ENCODE results near the gene MED1. TPM values are rescaled to one million over a fixed set of nuclear protein-coding genes. Genes with fewer than 3 reads are reported as not detected.
"Not testable (repeated sequence)": the region's sequence is repeated elsewhere in the genome, so short reads cannot be mapped to it uniquely, and the experiment has no call there.

The MED1 gene
- total RNA-seq, 2 donors from 2014 or later = 37.8 to 41.3 TPM

DNA sequence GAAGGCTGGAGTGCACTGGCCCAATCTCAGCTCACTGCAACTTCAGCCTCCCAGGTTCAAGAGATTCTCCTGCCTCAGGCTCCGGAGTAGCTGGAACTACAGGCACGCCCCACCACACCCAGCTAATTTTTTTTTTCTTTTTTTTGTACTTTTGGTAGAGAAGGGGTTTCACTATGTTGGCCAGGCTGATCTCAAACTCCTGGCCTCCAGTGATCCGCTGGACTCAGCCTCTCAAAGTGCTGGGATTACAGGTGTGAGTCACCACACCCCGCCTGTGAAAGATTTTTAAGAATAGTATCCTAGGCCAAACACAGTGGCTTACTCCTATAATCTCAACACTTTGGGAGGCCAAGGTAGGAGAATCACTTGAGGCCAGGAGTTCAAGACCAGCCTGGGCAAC is 83.3 kb downstream of the MED1 start:
- not testable (repeated sequence) for H3K27me3 Mint-ChIP-seq; DNase-seq; H3K36me3 Mint-ChIP-seq (ENCODE audit: low read depth); H3K27ac Mint-ChIP-seq; H3K4me3 Mint-ChIP-seq; ATAC-seq; H3K9me3 ChIP-seq (ENCODE audit: control insufficient read depth, low read length, poor library complexity, severe bottlenecking)
- H3K4me1 Mint-ChIP-seq = peaks cover 11% of the 10 kb centered on the region

DNA sequence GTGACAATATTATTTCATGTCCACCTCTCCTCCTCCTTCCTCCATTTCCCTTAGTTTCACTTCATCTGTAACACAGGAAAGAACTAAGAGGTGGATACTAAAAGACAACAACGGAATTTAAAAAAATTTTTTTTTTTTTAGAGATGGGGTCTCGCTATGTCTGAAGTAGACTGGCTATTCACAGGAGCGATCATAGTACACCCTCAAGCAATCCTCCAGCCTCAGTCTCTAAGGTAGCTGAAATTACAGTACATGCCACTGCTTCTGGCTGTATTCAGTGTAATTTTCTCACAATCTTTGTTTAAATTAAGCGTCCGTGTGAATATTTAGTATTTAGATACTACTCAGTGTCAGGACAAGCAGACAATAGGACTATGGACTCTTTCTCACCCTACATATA is 85.2 kb downstream of the MED1 start:
- Mint-ChIP-seq H3K4me1 (peaks cover 9% of the 10 kb centered on the region), H3K27ac (no peak overlapping the region), H3K4me3 (no peak overlapping the region), H3K27me3 (no peaks in the 10 kb centered on the region), H3K36me3 (ENCODE audit: low read depth) (no peaks in the 10 kb centered on the region)
- DNase-seq (no peak), ATAC-seq (no peak)
- H3K9me3 ChIP-seq (ENCODE audit: control insufficient read depth, low read length, poor library complexity, severe bottlenecking) = no peaks in the 10 kb centered on the region

DNA sequence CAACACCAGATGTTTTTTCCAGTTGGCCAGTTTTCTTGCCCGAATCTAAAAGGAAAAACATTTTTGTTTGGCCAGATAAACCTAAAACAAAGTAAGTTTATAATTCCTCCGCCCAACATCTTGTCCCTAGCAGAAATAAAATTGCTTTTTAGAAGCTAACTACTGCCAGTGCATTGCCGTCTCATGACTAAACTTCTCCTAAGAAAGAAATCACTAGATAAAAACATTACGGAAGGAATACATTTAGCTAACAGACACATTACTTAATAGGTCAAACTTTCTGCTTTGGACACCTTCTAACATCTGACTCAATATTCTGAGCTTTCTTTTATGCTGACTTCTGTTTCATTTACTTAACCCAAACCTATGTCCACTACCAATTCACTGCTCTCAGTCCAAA is 85.8 kb downstream of the MED1 start:
- Mint-ChIP-seq H3K4me3 (no peak overlapping the region), H3K27me3 (no peaks in the 10 kb centered on the region), H3K4me1 (peaks cover 10% of the 10 kb centered on the region), H3K36me3 (ENCODE audit: low read depth) (no peaks in the 10 kb centered on the region), H3K27ac (no peak overlapping the region)
- no peak for ATAC-seq
- no peaks in the 10 kb centered on the region for H3K9me3 ChIP-seq (ENCODE audit: control insufficient read depth, low read length, poor library complexity, severe bottlenecking)
- DNase-seq = no peak

DNA sequence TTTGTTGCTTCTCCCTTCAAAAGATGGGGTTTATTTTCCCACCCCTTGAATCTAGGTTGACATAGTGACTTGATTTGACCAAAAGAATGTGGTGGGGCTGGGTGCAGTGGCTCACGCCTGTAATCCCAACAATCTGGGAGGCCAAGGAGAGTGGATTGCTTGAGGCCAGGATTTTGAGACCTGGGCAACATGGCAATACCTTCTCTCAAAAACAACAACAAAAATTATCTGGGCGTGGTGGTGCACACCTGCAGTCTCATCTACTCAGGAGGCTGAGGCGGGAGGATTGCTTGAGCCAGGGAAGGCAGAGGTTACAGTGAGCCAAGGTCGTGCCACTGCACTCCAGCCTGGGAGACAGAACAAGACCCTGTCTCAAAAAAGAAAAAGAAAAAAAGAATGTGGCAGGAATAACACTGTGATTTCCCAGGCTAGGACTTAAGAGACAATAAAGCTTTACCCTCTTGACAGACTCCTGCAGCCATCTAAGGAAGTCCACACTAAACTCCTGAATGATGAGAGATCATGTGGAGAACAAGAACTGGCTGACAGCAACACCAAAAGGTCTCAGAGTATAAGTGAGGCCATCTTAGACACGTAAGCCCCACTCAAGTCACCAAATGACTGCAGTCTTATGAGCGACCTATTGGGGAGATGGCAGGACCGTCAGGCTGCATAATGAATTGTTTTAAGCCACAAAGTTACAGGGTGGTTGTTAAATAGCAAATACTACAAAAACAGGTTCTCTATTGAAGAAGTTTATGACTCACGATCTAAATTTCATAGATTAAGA is 86.6 kb downstream of the MED1 start:
- peaks cover 13% of the 10 kb centered on the region for H3K4me1 Mint-ChIP-seq

DNA sequence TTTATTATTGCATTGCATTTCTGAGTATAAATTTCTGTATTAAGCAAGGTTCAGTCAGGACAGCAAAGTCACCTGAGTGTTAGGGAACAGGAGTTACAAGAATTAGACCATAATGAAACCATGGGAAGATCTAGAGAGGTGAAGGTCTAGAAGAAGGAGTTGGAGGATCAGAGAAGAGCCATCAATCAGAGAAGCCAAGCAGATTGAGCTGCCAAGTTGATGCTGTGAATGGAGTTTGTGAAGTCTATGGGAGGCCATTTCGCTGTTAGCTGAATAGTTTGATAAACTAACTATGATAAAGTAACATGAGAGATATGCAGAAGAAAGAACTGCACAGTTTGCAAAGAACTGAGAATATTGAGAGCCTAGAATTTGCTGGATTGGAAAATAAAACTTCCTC is 90.0 kb downstream of the MED1 start:
- Mint-ChIP-seq H3K4me3 (no peak overlapping the region), H3K27ac (no peak overlapping the region), H3K27me3 (no peaks in the 10 kb centered on the region), H3K36me3 (ENCODE audit: low read depth) (peaks cover 3% of the 10 kb centered on the region), H3K4me1 (peaks cover 15% of the 10 kb centered on the region)
- DNase-seq (no peak), ATAC-seq (no peak)
- H3K9me3 ChIP-seq (ENCODE audit: control insufficient read depth, low read length, poor library complexity, severe bottlenecking) = no peaks in the 10 kb centered on the region

More for the DNA sequence above, 86.6 kb downstream of the MED1 start:
- DNase-seq (no peak), ATAC-seq (no peak)
- no peaks in the 10 kb centered on the region for H3K9me3 ChIP-seq (ENCODE audit: control insufficient read depth, low read length, poor library complexity, severe bottlenecking)
- no peaks in the 10 kb centered on the region for H3K27me3 Mint-ChIP-seq
- H3K27ac Mint-ChIP-seq = no peak overlapping the region
- H3K4me3 Mint-ChIP-seq = no peak overlapping the region
- no peaks in the 10 kb centered on the region for H3K36me3 Mint-ChIP-seq (ENCODE audit: low read depth)

DNA sequence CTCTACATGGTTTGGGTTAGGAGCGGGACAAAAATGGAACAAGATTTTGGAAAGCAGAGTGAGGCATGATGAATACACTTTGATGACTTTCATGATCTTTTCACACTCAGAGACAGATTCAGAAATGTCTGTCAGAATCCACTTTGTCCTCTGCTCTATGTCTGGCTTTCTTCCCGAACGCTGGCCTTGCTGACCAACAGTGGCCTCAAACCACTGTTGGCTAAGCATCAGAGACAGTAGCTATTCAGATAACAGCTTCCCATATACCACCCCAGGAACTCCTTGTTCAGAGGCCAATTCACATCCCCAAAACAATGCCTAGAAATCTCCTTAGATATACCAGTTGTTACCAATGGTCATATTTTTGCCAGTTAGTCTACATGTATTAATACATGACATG is 90.5 kb downstream of the MED1 start:
- ATAC-seq = no peak
- peaks cover 3% of the 10 kb centered on the region for H3K36me3 Mint-ChIP-seq (ENCODE audit: low read depth)
- H3K27ac Mint-ChIP-seq = no peak overlapping the region
- H3K4me1 Mint-ChIP-seq = peaks cover 14% of the 10 kb centered on the region
- DNase-seq = no peak
- no peak overlapping the region for H3K4me3 Mint-ChIP-seq
- H3K27me3 Mint-ChIP-seq = no peaks in the 10 kb centered on the region
- H3K9me3 ChIP-seq (ENCODE audit: control insufficient read depth, low read length, poor library complexity, severe bottlenecking) = no peaks in the 10 kb centered on the region

DNA sequence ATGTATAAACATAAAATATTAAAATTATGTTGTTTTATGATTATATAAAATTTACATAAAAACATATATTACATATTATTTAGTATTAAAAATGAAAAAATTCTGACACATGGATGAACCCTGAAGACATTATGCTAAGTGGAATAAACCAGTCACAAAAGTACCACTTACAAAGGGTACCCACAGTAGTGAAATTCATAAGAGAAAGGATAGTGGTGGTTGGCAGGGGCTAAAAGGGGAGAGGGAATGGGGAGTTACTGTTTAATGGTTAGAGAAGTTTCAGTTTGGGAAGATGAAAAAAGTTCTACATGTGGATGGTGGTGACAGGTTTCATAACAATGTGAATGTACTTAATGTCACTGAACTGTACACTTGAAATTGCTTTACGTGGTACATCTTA is 91.1 kb downstream of the MED1 start:
- no peaks in the 10 kb centered on the region for H3K27me3 Mint-ChIP-seq

DNA sequence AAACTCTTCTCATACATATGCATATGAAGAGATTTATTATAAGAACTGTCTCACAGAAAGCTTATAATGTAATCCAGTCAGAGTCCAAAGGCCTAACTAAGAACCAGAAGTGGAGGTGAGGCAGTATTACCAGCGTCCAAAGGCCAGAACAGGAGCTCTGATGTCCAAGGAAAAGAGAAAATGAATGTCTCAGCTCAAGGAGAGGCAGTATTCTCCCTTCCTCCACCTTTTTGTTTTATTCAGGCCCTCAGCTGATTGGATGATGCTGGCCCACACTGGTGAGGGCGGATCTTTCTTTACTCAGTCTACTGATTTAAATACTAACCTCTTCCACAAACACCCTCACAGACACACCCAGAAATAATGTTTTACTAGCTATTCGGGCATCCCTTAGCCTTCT is 93.1 kb downstream of the MED1 start:
- H3K9me3 ChIP-seq (ENCODE audit: control insufficient read depth, low read length, poor library complexity, severe bottlenecking) = no peaks in the 10 kb centered on the region
- H3K27ac Mint-ChIP-seq = peak overlapping the region; percentile 29
- H3K36me3 Mint-ChIP-seq (ENCODE audit: low read depth) = peaks cover 3% of the 10 kb centered on the region
- no peaks in the 10 kb centered on the region for H3K27me3 Mint-ChIP-seq
- ATAC-seq (no peak), DNase-seq (no peak)
- H3K4me3 Mint-ChIP-seq = no peak overlapping the region
- H3K4me1 Mint-ChIP-seq = peaks cover 17% of the 10 kb centered on the region

More for the DNA sequence above, 91.1 kb downstream of the MED1 start:
- Mint-ChIP-seq H3K27ac (no peak overlapping the region), H3K4me1 (peaks cover 14% of the 10 kb centered on the region), H3K36me3 (ENCODE audit: low read depth) (peaks cover 3% of the 10 kb centered on the region), H3K4me3 (no peak overlapping the region)
- H3K9me3 ChIP-seq (ENCODE audit: control insufficient read depth, low read length, poor library complexity, severe bottlenecking) = no peaks in the 10 kb centered on the region
- DNase-seq (no peak), ATAC-seq (no peak)

DNA sequence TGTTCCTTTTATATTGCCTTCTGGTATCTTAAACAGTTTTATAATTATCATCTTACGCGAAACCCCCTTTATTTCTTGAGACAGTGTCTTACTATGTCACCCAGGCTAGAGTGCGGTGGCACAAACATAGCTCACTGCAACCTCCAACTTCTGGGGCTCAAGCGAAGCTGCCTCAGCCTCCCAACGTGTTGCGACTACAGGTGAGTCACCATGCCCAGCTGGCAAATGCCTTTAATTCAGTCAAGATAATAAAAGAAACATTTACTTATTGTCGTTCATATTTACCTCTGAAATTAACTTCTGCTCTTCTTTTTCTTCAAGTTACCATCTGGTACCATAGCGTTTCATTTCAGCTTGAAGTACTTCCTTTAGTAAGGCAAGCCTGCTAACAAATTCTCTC is 93.6 kb downstream of the MED1 start:
- no peaks in the 10 kb centered on the region for H3K27me3 Mint-ChIP-seq
- ATAC-seq (no peak), DNase-seq (no peak)
- H3K4me1 Mint-ChIP-seq = peaks cover 17% of the 10 kb centered on the region
- peaks cover 3% of the 10 kb centered on the region for H3K36me3 Mint-ChIP-seq (ENCODE audit: low read depth)
- H3K9me3 ChIP-seq (ENCODE audit: control insufficient read depth, low read length, poor library complexity, severe bottlenecking) = no peaks in the 10 kb centered on the region
- peak overlapping the region; percentile 19 for H3K4me3 Mint-ChIP-seq
- H3K27ac Mint-ChIP-seq = no peak overlapping the region

Other genes starting within 250 kb of the MED1 start
- gene STAC2, start 225.3 kb downstream of the MED1 start, total RNA-seq = not detected
- gene FBXL20, start 49.6 kb downstream of the MED1 start, total RNA-seq = 10 to 100 TPM; 23.4 to 30.4 TPM
- gene CDK12, start 10.2 kb upstream of the MED1 start, total RNA-seq = 100 to 1,000 TPM in 1 of 2 donors, 10 to 100 TPM in 1; 97.4 to 105 TPM
- not detected for gene NEUROD2, start 156.7 kb upstream of the MED1 start, total RNA-seq
- gene PPP1R1B, start 175.7 kb upstream of the MED1 start, total RNA-seq = under 1 TPM; 0.22 to 0.42 TPM
- gene STARD3, start 185.9 kb upstream of the MED1 start, total RNA-seq = 10 to 100 TPM; 60.9 to 67.2 TPM
- gene TCAP, start 214.1 kb upstream of the MED1 start, total RNA-seq = 1 to 10 TPM; 1.5 to 3.1 TPM
- gene PNMT, start 217.2 kb upstream of the MED1 start, total RNA-seq = not detected
- 10 to 100 TPM; 28.8 to 31.3 TPM for gene PGAP3, start 236.8 kb upstream of the MED1 start, total RNA-seq
- gene ERBB2, start 248.8 kb upstream of the MED1 start, total RNA-seq = 1 to 10 TPM; 1.3 to 3.5 TPM